Measurements from ENCODE around the gene FRMD7.
"Not testable (repeated sequence)": the region's sequence is repeated elsewhere in the genome, so short reads cannot be mapped to it uniquely, and the experiment has no call there.

FRMD7 gene

GRCh38 chrX:132092439-132093065, 35.3 kb downstream of the FRMD7 start:
- DNase-seq = peak; percentile 75 to 78 (median 77)

GRCh38 chrX:132090403-132091159, 37.2 kb downstream of the FRMD7 start:
- DNase-seq = peak; percentile 77 to 91 (median 83)

- DNase-seq = peak; percentile 27 to 77 (median 73)
Measured at GRCh38 chrX:132088864-132089263, 39.0 kb downstream of the FRMD7 start.

- peak; percentile 40 to 77 (median 66) for DNase-seq
Measured at GRCh38 chrX:132086672-132087071, 41.1 kb downstream of the FRMD7 start.

- no peak for DNase-seq
Measured at GRCh38 chrX:132085786-132086185, 42.0 kb downstream of the FRMD7 start.

- no peak for DNase-seq
Measured at GRCh38 chrX:132077912-132078311, 49.9 kb downstream of the FRMD7 start.

- no peak for DNase-seq
Measured at GRCh38 chrX:132077414-132077813, 50.4 kb downstream of the FRMD7 start.

- DNase-seq = peak in 2 of 3 donors; percentile 23 to 31
Measured at GRCh38 chrX:132071254-132071653, 56.6 kb downstream of the FRMD7 start.

GRCh38 chrX:132068405-132068804, 59.4 kb downstream of the FRMD7 start:
- DNase-seq = no peak

GRCh38 chrX:132063862-132064261, 64.0 kb downstream of the FRMD7 start:
- no peak for DNase-seq

GRCh38 chrX:132063334-132063733, 64.5 kb downstream of the FRMD7 start:
- no peak for DNase-seq

- DNase-seq = no peak
Measured at GRCh38 chrX:132059973-132060540, 67.8 kb downstream of the FRMD7 start.

GRCh38 chrX:132058975-132059374, 68.8 kb downstream of the FRMD7 start:
- DNase-seq = no peak

GRCh38 chrX:132058050-132058449, 69.8 kb downstream of the FRMD7 start:
- no peak for DNase-seq

GRCh38 chrX:132051778-132052177, 76.0 kb downstream of the FRMD7 start:
- DNase-seq = not testable (repeated sequence)

GRCh38 chrX:132046533-132046932, 81.3 kb downstream of the FRMD7 start:
- no peak for DNase-seq

- DNase-seq = no peak
Measured at GRCh38 chrX:132045456-132045855, 82.4 kb downstream of the FRMD7 start.

GRCh38 chrX:132044953-132045352, 82.9 kb downstream of the FRMD7 start:
- DNase-seq = peak; percentile 19 to 49 (median 47)

- DNase-seq = no peak
Measured at GRCh38 chrX:132043977-132044376, 83.8 kb downstream of the FRMD7 start.

GRCh38 chrX:132041015-132041414, 86.8 kb downstream of the FRMD7 start:
- peak; percentile 20 to 36 (median 24) for DNase-seq

GRCh38 chrX:132040066-132040465, 87.8 kb downstream of the FRMD7 start:
- DNase-seq = no peak

- no peak for DNase-seq
Measured at GRCh38 chrX:132037479-132037993, 90.3 kb downstream of the FRMD7 start.

GRCh38 chrX:132034648-132035047, 93.2 kb downstream of the FRMD7 start:
- DNase-seq = no peak

GRCh38 chrX:132033166-132033565, 94.7 kb downstream of the FRMD7 start:
- DNase-seq = no peak

All from suppressor macrophage treated with lipopolysaccharide for 1 hour (primary cell).